MM.1S (cell line): ENCODE data around the gene FAM78B.

Experiments used
- DNase-seq: peaks from one replicate; pipeline ENCODE4 v3.0.0-alpha.2; 2015
- H2AFZ ChIP-seq: fragments of 300-600 bp; sonication (generic); 2 replicates; pipeline ENCODE4 v1.6.0; 2016; ENCODE audit warnings: antibody characterized with exemption, low read length
- H3F3A ChIP-seq: fragments of 300-600 bp; sonication (generic); 2 replicates; pipeline ENCODE4 v1.6.1; 2016; ENCODE audit warnings: mild to moderate bottlenecking, antibody characterized with exemption, low read length, moderate library complexity, mixed read lengths; ENCODE audit not compliant: insufficient read depth
- H3K27ac ChIP-seq: fragments of 300-600 bp; sonication (generic); 2 replicates; pipeline ENCODE4 v1.5.1; 2016; ENCODE audit warnings: mild to moderate bottlenecking, low read length
- H3K27me3 ChIP-seq: fragments of 300-600 bp; sonication (generic); replicated peaks from 2 replicates; pipeline ENCODE4 v1.6.0; 2016; ENCODE audit warnings: low read length; ENCODE audit not compliant: insufficient read depth
- H3K36me3 ChIP-seq: fragments of 300-600 bp; sonication (generic); replicated peaks from 2 replicates; pipeline ENCODE4 v1.6.1; 2016; ENCODE audit warnings: mild to moderate bottlenecking, low read length, mixed read lengths; ENCODE audit not compliant: insufficient read depth
- H3K4me1 ChIP-seq: fragments of 300-600 bp; sonication (generic); 2 replicates; pipeline ENCODE4 v1.6.1; 2016; ENCODE audit warnings: low read length, mixed read lengths
- H3K4me2 ChIP-seq: fragments of 300-600 bp; sonication (generic); 2 replicates; pipeline ENCODE4 v1.6.0; 2016; ENCODE audit warnings: low read depth, low read length
- H3K4me3 ChIP-seq: fragments of 300-600 bp; sonication (generic); 2 replicates; pipeline ENCODE4 v1.5.1; 2016; ENCODE audit warnings: low read length, mixed read lengths
- H3K79me2 ChIP-seq: fragments of 300-600 bp; sonication (generic); 2 replicates; pipeline ENCODE4 v1.6.1; 2016; ENCODE audit warnings: mixed run types, low read length, mixed read lengths
- H3K9ac ChIP-seq: fragments of 300-600 bp; sonication (generic); 2 replicates; pipeline ENCODE4 v1.6.1; 2016; ENCODE audit warnings: low read length, mixed read lengths
- H3K9me2 ChIP-seq: fragments of 300-600 bp; sonication (generic); replicated peaks from 2 replicates; pipeline ENCODE4 v1.6.1; 2016; ENCODE audit warnings: mild to moderate bottlenecking, low read length, mixed read lengths; ENCODE audit not compliant: insufficient read depth
- H3K9me3 ChIP-seq: fragments of 300-600 bp; sonication (generic); replicated peaks from 2 replicates; pipeline ENCODE4 v1.6.1; 2016; ENCODE audit warnings: mild to moderate bottlenecking, low read length, mixed read lengths; ENCODE audit not compliant: insufficient read depth
- H4K20me1 ChIP-seq: fragments of 300-600 bp; sonication (generic); 2 replicates; pipeline ENCODE4 v1.6.1; 2016; ENCODE audit warnings: mild to moderate bottlenecking, low read length, moderate library complexity, mixed read lengths; ENCODE audit not compliant: insufficient read depth
- EZH2 ChIP-seq: fragments of 300-600 bp; sonication (generic); optimal IDR thresholded peaks from 2 replicates; pipeline ENCODE3; 2017; ENCODE audit warnings: low read depth, mild to moderate bottlenecking, antibody characterized with exemption, low read length, mixed read lengths
- EZH2phosphoT487 ChIP-seq: fragments of 300-600 bp; sonication (generic); IDR thresholded peaks from 2 replicates; pipeline ENCODE4 v1.6.1; 2018; ENCODE audit warnings: antibody characterized with exemption, low read length
- TF ChIP-seq, protein P1 (sequence below): fragments of 300-600 bp; sonication (generic); IDR thresholded peaks from 2 replicates; pipeline ENCODE4 v1.5.1; 2016; ENCODE audit warnings: antibody characterized with exemption, low read length, mixed read lengths

FAM78B gene

DNA sequence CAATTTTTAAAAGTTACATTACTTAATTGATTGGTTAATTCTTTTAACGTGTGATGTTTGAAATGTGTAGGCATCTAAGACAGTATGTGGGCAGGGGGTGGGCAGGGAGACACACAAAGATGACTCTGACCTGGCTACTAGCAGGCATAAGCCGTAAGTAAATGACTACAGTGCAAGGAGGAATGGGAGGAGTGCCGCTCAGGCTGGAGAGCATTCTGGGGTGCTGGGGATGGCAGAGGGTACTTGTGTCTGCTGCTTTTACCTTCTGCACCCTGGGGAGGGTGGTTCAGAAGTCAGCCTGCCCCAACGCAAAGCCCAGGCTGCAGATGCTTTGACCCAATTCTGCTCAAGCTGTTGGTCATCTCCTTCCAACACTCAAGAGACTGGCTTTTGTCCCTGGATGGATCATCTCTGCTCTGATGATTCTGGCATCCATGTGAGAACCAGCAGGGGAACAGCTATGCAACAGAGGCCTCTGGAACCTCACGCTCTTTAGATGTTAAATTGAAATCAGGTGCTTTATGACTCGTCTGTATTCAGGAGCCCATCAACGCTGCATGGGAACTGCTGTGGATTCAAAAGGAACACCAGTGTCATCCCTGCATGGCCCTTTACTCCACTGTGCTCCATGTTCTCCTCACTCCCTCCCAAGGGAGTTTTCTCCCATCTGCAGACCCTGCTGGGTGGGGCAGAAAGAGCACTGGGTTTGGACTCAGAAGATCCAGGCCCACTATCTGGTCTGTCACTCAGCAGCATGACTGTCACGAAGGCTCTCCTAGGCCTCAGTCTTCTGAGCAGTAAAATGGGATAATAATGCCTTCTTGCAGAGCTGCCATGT, 78.8 kb downstream of the FAM78B start:
- H4K20me1 ChIP-seq, result no peaks in the 10 kb centered on the region

GRCh38 chr1:166086113-166086883, 80.5 kb downstream of the FAM78B start:
- Histone ChIP-seq H3F3A (no peaks in the 10 kb centered on the region), H2AFZ (no peak overlapping the region), H3K36me3 (no peaks in the 10 kb centered on the region), H3K4me3 (no peak overlapping the region), H3K4me1 (peaks cover 11% of the 10 kb centered on the region; the same call in 1 of the 2 replicates), H3K9ac (no peak overlapping the region), H4K20me1 (no peaks in the 10 kb centered on the region), H3K27ac (no peak overlapping the region), H3K4me2 (no peak overlapping the region), H3K9me3 (no peaks in the 10 kb centered on the region), H3K9me2 (no peaks in the 10 kb centered on the region), H3K27me3 (no peaks in the 10 kb centered on the region), H3K79me2 (no peaks in the 10 kb centered on the region)
- TF ChIP-seq EZH2 (no peak), EZH2phosphoT487 (no peak)
- TF ChIP-seq, protein P1, sequence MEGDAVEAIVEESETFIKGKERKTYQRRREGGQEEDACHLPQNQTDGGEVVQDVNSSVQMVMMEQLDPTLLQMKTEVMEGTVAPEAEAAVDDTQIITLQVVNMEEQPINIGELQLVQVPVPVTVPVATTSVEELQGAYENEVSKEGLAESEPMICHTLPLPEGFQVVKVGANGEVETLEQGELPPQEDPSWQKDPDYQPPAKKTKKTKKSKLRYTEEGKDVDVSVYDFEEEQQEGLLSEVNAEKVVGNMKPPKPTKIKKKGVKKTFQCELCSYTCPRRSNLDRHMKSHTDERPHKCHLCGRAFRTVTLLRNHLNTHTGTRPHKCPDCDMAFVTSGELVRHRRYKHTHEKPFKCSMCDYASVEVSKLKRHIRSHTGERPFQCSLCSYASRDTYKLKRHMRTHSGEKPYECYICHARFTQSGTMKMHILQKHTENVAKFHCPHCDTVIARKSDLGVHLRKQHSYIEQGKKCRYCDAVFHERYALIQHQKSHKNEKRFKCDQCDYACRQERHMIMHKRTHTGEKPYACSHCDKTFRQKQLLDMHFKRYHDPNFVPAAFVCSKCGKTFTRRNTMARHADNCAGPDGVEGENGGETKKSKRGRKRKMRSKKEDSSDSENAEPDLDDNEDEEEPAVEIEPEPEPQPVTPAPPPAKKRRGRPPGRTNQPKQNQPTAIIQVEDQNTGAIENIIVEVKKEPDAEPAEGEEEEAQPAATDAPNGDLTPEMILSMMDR, result no peak
- no peak for DNase-seq

More for the DNA sequence above, 78.8 kb downstream of the FAM78B start:
- no peak for TF ChIP-seq EZH2phosphoT487
- no peak for TF ChIP-seq EZH2
- TF ChIP-seq, protein P1, result no peak
- H3K4me1 ChIP-seq, result peaks cover 11% of the 10 kb centered on the region; the same call in 1 of the 2 replicates
- no peak overlapping the region for H3K4me2 ChIP-seq
- no peak overlapping the region for H3K9ac ChIP-seq
- no peaks in the 10 kb centered on the region for H3K9me3 ChIP-seq
- no peak overlapping the region for H3K4me3 ChIP-seq
- no peak overlapping the region for H2AFZ ChIP-seq
- no peak overlapping the region for H3K27ac ChIP-seq
- H3K27me3 ChIP-seq, result no peaks in the 10 kb centered on the region
- no peaks in the 10 kb centered on the region for H3F3A ChIP-seq
- no peaks in the 10 kb centered on the region for H3K36me3 ChIP-seq
- no peaks in the 10 kb centered on the region for H3K79me2 ChIP-seq
- no peak for DNase-seq
- H3K9me2 ChIP-seq, result no peaks in the 10 kb centered on the region

DNA sequence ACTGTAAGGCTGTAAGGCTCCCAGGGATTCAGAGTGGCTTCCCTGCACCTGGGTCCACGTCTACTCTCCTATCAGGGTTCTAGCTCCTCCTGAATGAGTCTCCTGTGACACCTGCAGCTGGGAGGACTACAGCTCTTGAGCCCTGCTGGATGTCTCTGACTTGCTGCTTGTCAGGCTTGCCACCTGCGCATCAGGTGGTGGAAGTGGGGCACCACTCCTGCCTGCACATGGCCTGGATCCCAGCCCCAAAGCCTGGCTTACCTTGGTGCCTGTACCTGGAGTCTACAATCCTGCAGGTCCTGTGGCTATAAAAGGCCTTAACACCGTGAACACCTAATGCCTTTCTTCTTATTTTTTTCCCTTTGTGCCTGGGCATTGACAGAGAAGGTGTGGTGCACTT, 82.2 kb downstream of the FAM78B start:
- Histone ChIP-seq H3K4me2 (no peak overlapping the region), H2AFZ (no peak overlapping the region), H3K9me3 (no peaks in the 10 kb centered on the region), H3K9ac (no peak overlapping the region), H3K36me3 (no peaks in the 10 kb centered on the region), H3F3A (no peaks in the 10 kb centered on the region), H3K9me2 (no peaks in the 10 kb centered on the region), H3K27ac (no peak overlapping the region), H4K20me1 (no peaks in the 10 kb centered on the region), H3K27me3 (no peaks in the 10 kb centered on the region), H3K79me2 (no peaks in the 10 kb centered on the region), H3K4me1 (0 out of 2 replicates have a peak, but pooled peaks cover 2% of the 10 kb centered on the region), H3K4me3 (no peak overlapping the region)
- TF ChIP-seq, protein P1, result no peak
- TF ChIP-seq EZH2phosphoT487 (no peak), EZH2 (no peak)
- DNase-seq, result no peak
